Activated naive CD4-positive, alpha-beta T cell treated with Interleukin-2 at 50 U/mL for 16 hours (primary cell): ENCODE results near the gene HCRTR1.

Experiments
- DNase-seq: peaks from one replicate; pipeline ENCODE4 v3.0.0-alpha.2; 2020

Gene HCRTR1

GRCh38 chr1:31670593-31670964 lies 53.1 kb downstream of the HCRTR1 start:
- DNase-seq: no peak

GRCh38 chr1:31671147-31671546 lies 53.7 kb downstream of the HCRTR1 start:
- no peak for DNase-seq

GRCh38 chr1:31671561-31672201 lies 54.2 kb downstream of the HCRTR1 start:
- no peak for DNase-seq

GRCh38 chr1:31672986-31673385 lies 55.5 kb downstream of the HCRTR1 start:
- DNase-seq: no peak

GRCh38 chr1:31673433-31673832 lies 55.9 kb downstream of the HCRTR1 start:
- DNase-seq: no peak

GRCh38 chr1:31674626-31675025 lies 57.1 kb downstream of the HCRTR1 start:
- DNase-seq: no peak

GRCh38 chr1:31675161-31675560 lies 57.7 kb downstream of the HCRTR1 start:
- no peak for DNase-seq

- DNase-seq: no peak
These were observed 58.3 kb downstream of the HCRTR1 start for GRCh38 chr1:31675756-31676155.
